HFF-Myc (cell line): ENCODE results near the gene PPFIA4.
"Not testable (repeated sequence)": the region's sequence is repeated elsewhere in the genome, so short reads cannot be mapped to it uniquely, and the experiment has no call there.

Source experiments
- DNase-seq: peaks from one replicate; pipeline ENCODE4 v3.0.0-alpha.2; 2011; ENCODE audit warnings: low read depth; ENCODE audit errors: extremely low read depth
- H3K4me3 ChIP-seq: replicated peaks from 2 replicates; pipeline ENCODE4 v1.5.1; 2011; ENCODE audit warnings: low read depth, mild to moderate bottlenecking, control low read depth, low read length
- TF ChIP-seq, protein P1 (sequence below): IDR thresholded peaks from 2 replicates; pipeline ENCODE4 v1.5.1; 2012; ENCODE audit warnings: mild to moderate bottlenecking, low read depth, low read length, control low read depth; ENCODE audit errors: missing control alignments

Gene PPFIA4

DNA sequence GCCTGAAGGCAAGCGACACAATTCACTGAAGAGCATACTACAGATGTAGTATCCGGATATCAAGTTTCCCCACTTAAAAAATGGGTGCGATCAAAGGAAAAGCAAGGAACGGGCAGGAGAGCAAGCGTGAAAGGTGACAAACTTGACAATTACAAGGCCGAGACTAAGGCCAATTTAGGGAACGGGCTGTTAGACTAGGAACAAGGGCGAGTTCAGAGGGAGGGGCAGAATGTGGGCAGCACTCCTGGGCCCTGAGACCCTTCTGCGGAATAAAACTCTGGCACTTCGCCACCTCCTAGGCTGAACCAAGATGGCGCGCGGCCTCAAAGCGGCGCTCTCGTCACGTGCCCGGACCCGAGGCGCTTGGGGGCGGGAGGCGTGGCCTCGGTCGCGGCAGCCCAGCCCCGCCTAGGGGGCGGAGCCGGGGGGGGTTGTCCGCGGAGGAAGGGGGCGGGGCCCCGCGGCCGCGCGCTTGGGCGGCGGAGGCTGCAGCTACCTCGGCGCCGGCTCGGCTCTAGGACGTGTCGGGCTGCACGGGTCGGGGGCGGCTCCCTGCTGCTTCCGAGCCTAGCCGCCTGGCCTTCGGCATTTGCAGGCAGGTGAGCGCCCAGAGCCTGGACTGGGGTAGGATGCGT lies at the start of gene PPFIA4:
Gene PPFIA4 (plus strand): TSS at position 461 of the 635 bp plus-strand sequence. CDS start 12,518 bp downstream, outside the sequence.
- DNase-seq, result no peak
- H3K4me3 ChIP-seq, result peak within 1 kb of the TSS; percentile 51
- TF ChIP-seq, protein P1, sequence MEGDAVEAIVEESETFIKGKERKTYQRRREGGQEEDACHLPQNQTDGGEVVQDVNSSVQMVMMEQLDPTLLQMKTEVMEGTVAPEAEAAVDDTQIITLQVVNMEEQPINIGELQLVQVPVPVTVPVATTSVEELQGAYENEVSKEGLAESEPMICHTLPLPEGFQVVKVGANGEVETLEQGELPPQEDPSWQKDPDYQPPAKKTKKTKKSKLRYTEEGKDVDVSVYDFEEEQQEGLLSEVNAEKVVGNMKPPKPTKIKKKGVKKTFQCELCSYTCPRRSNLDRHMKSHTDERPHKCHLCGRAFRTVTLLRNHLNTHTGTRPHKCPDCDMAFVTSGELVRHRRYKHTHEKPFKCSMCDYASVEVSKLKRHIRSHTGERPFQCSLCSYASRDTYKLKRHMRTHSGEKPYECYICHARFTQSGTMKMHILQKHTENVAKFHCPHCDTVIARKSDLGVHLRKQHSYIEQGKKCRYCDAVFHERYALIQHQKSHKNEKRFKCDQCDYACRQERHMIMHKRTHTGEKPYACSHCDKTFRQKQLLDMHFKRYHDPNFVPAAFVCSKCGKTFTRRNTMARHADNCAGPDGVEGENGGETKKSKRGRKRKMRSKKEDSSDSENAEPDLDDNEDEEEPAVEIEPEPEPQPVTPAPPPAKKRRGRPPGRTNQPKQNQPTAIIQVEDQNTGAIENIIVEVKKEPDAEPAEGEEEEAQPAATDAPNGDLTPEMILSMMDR, result no peak

DNA sequence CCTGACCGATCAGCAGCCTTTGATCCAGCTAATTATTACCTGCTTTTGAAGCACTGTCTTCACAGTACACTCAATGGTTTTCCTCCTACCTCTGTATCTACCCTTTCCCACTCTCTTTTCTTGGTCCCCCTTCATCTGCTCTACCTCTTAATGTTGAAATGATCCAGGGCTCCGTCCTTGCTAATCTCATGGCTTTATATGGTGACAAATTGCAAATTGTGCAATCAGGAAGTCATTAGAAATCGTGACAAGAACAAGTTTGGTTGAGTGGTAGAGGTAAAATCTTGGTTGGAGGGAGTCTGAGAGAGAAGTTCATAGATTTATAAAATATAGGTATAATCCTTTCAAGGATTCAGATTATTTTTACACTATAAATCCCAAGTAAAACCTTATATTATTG lies 49.7 kb upstream of the PPFIA4 start:
- TF ChIP-seq, protein P1, result no peak
- DNase-seq, result no peak
- no peak overlapping the region for H3K4me3 ChIP-seq

DNA sequence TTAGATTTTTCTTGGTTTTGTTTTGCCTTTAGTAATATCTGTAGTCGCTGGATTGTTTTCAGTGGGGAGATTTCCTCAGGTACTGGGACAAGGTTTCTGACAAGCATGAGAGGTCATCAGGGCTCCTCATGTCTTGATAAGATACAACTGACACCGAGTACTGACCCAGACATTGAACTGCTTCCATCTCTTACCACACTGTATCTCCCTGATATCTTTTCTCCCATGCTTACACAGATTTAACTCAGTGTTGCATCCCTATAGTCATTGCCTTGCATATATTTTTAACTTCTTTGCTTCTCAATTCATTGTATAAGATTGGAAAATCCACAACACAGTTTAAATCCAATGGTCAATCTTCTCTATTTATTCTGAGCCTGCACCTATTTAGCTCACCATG lies 46.8 kb upstream of the PPFIA4 start:
- DNase-seq, result no peak
- TF ChIP-seq, protein P1, result no peak

DNA sequence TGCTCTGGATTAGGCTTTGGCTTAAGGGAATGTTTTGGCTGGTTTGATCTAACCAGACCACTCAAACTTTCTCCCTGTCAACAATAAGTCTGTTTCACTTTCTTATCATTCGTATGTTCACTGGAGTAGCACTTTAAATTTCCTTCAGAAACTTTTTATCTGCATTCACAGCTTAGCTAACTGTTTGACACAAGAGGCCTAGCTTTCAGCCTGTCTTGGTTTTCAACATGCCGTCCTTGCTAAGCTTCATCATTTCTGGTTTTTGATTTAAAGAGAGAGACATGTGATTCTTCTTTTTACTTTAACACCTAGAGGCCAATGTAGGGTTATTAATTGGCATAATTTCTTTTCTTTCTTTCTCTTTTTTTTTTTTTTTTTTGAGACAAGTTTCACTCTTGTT lies 44.4 kb upstream of the PPFIA4 start:
- TF ChIP-seq, protein P1, result no peak
- H3K4me3 ChIP-seq, result no peak overlapping the region
- no peak for DNase-seq

More for the DNA sequence above, 46.8 kb upstream of the PPFIA4 start:
- no peak overlapping the region for H3K4me3 ChIP-seq

DNA sequence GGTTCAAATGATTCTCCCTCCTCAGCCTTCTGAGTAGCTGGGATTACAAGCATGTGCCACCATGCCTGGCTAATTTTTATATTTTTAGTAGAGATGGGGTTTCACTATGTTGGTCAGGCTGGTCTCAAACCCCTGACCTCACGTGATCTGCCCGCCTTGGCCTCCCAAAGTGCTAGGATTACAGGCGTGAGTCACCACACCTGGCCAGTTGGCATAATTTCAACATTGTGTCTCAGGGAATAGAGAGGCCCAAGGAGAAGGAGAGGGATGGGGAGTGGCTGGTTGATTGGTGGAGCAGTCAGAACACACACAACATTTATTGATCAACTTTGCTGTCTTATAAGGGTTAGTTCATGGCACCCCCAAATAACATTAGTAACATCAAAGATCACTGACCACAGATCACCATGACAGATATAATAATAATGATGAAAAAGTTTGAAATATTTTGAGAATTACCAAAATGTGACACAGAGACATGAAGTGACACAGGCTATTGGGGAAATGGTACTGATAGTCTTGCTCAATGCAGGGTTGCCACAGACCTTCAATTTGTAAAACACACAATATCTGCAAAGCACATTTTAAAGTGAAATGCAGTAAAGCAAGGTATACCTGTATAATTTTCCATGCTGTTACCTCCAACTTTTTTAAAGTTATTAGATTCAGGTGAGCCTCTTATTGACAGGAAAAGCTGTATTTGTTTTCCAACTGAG lies 43.4 kb upstream of the PPFIA4 start:
- H3K4me3 ChIP-seq, result no peak overlapping the region
- no peak for DNase-seq
- TF ChIP-seq, protein P1, result no peak

DNA sequence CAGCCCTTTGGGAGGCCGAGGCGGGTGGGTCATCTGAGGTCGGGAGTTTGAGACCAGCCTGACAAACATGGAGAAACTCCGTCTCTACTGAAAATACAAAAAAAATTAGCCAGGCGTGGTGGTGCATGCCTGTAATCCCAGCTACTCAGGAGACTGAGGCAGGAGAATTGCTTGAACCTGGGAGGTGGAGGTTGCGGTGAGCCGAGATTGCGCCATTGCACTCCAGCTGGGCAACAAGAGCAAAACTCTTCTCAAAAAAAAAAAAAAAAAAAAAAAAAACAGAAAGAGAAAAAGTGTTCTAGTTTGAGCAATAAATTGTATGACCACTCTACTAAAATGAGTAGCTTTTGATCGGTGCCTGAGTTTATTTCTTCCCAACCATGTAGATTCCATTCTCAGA lies 40.2 kb upstream of the PPFIA4 start:
- H3K4me3 ChIP-seq, DNase-seq: not testable (repeated sequence)

DNA sequence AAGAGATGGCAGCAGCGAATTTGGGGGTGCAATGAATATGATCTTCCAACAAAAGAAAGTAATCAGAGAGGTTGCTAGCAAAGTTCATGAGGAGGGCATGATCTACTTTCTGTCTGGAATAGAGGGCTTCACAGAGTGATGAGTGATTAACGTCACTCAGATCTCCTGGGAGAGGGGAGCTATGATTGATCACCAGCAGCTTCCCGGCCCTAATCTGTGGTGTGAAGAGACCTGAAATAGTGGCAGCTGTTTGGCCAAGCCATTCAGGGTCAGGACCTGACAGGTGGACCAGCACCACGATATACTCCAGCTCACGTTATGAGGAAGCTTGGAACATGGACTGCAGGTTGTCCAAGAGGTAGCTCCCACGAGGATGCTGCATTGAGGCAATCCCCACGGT lies 39.0 kb upstream of the PPFIA4 start:
- TF ChIP-seq, protein P1, result no peak
- no peak for DNase-seq
- no peak overlapping the region for H3K4me3 ChIP-seq
